ENCODE data around the gene STARD3NL.
"Not testable (repeated sequence)": the region's sequence is repeated elsewhere in the genome, so short reads cannot be mapped to it uniquely, and the experiment has no call there.

The STARD3NL gene

DNA sequence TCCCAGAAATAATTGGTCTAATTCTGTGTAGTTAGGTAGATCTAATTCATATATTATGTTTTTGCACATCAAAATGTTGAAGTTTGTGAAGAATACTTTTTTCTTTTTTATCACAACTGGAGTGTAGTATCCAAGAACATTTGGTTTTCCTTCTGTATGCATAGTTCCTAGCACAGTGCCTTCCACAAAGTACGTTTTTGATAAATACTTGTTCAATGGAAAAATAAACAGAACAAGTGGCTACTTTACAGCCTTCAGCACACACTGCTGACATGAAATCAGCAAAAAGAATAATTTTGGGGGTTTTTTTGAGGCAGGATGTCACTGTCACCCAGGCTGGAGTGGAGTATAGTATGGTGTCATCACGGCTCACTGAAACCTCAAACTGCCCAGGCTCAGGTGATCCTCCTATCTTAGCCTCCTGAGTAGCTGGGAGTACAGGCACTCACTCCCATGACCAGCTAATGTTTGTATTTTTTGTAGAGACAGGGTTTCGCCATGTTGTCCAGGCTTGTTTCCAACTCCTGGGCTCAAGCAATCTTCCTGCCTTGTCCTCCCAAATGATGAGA lies 67.4 kb downstream of the STARD3NL start:
- Histone ChIP-seq H3K27ac (ENCODE audit: low read depth, low read length) (no peak overlapping the region), H3K36me3 (ENCODE audit: control insufficient read depth, insufficient read depth, low read length) (no peaks in the 10 kb centered on the region), H3K9me3 (ENCODE audit: control insufficient read depth, insufficient read depth, low read depth, low read length) (no peaks in the 10 kb centered on the region), H3K4me3 (ENCODE audit: low read depth, low read length) (no peak overlapping the region), H3K27me3 (ENCODE audit: control insufficient read depth, insufficient read depth, low read length) (no peaks in the 10 kb centered on the region), H3K4me1 (ENCODE audit: control insufficient read depth, insufficient read depth, low read length) (no peaks in the 10 kb centered on the region), H3K9ac (ENCODE audit: low read length) (no peak overlapping the region)

DNA sequence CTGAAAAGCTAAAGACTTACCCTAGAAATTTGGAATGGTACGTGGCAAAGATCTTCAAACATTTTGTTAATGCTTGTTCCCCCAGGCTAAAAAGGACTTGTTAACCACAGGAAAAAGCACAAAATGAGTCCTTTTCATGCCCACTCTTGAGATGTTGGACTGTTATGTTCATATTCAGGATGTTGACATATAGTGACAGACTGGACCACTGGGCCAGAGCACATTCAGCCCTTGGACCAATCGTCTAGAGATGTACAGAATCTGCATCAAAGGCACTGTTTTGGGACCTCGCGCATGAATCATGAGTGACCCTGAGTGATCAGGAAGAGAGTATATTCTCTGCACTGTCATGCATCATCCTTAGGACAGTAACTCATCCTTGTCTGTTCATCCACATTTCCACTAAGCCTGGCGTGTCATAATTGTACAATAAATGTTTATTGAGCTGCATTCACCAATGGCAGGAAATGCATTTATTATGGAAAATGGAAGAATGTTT lies 70.1 kb downstream of the STARD3NL start:
- no peaks in the 10 kb centered on the region for H3K27me3 ChIP-seq (ENCODE audit: control insufficient read depth, insufficient read depth, low read length)
- no peak overlapping the region for H3K4me3 ChIP-seq (ENCODE audit: low read depth, low read length)
- H3K4me1 ChIP-seq (ENCODE audit: control insufficient read depth, insufficient read depth, low read length): no peaks in the 10 kb centered on the region
- H3K27ac ChIP-seq (ENCODE audit: low read depth, low read length): no peak overlapping the region
- no peaks in the 10 kb centered on the region for H3K36me3 ChIP-seq (ENCODE audit: control insufficient read depth, insufficient read depth, low read length)
- no peak overlapping the region for H3K9ac ChIP-seq (ENCODE audit: low read length)
- H3K9me3 ChIP-seq (ENCODE audit: control insufficient read depth, insufficient read depth, low read depth, low read length): no peaks in the 10 kb centered on the region

DNA sequence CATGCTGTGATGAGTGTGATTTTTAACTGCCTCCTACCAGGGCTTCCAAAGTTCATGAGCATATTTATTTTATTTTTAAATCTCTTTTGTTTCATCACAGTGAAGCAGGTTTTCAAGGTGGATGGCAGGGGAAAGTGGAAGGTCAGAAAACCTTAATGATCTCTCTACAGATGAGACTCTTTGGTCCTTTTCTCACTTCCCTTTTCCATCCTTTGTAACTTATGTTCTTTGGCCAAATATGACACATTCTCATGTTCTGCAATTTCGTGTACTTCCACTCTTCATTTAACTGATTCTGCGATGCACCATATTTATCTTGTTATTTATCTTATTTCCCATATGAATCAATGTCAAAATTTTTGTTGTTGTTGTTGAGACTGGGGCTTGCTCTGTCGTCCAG lies 71.8 kb downstream of the STARD3NL start:
- H3K27me3 ChIP-seq (ENCODE audit: control insufficient read depth, insufficient read depth, low read length); H3K9ac ChIP-seq (ENCODE audit: low read length): not testable (repeated sequence)

DNA sequence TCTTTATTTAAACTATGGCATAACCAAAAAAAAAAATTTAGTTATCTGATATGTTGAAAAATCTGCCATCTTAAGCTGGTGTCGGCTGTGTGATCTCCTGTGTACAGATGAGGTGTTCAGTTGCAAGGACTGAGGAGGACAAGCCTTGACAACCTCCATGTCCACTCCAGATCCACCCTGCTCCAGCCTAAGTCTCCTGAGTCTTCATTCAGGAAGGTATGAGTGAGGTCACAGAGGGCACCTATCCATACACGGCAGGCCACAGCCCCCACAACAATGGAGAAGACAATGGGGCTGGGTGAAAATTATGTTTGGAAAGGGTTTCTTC lies 79.3 kb downstream of the STARD3NL start:
- no peak overlapping the region for H3K4me3 ChIP-seq (ENCODE audit: low read depth, low read length)
- H3K9me3 ChIP-seq (ENCODE audit: control insufficient read depth, insufficient read depth, low read depth, low read length): no peaks in the 10 kb centered on the region
- H3K4me1 ChIP-seq (ENCODE audit: control insufficient read depth, insufficient read depth, low read length): no peaks in the 10 kb centered on the region
- H3K36me3 ChIP-seq (ENCODE audit: control insufficient read depth, insufficient read depth, low read length): no peaks in the 10 kb centered on the region
- no peaks in the 10 kb centered on the region for H3K27me3 ChIP-seq (ENCODE audit: control insufficient read depth, insufficient read depth, low read length)
- no peak overlapping the region for H3K9ac ChIP-seq (ENCODE audit: low read length)
- no peak overlapping the region for H3K27ac ChIP-seq (ENCODE audit: low read depth, low read length)

More for the DNA sequence above, 71.8 kb downstream of the STARD3NL start:
- H3K27ac ChIP-seq (ENCODE audit: low read depth, low read length); H3K4me1 ChIP-seq (ENCODE audit: control insufficient read depth, insufficient read depth, low read length); H3K36me3 ChIP-seq (ENCODE audit: control insufficient read depth, insufficient read depth, low read length); H3K9me3 ChIP-seq (ENCODE audit: control insufficient read depth, insufficient read depth, low read depth, low read length); H3K4me3 ChIP-seq (ENCODE audit: low read depth, low read length): not testable (repeated sequence)

DNA sequence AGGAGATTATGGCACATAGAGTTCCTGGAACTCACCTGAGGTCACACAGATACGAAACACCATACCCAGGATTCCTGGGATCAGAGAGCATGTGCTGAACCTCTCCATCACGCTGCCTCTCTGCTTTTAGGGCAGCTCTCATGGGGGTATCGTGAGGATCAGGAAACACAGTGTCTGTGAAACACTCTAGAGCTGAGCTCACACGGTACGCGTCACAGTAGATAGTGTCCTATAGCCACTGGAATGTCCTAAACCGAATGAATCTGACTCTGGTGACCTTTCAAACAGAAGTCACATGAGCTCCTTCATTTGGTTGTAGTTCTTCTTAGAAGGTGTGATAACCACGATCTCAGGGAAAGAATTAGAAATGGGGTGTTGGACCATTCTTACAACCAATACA lies 81.1 kb downstream of the STARD3NL start:
- not testable (repeated sequence) for H3K4me3 ChIP-seq (ENCODE audit: low read depth, low read length); H3K4me1 ChIP-seq (ENCODE audit: control insufficient read depth, insufficient read depth, low read length); H3K9ac ChIP-seq (ENCODE audit: low read length); H3K27me3 ChIP-seq (ENCODE audit: control insufficient read depth, insufficient read depth, low read length); H3K9me3 ChIP-seq (ENCODE audit: control insufficient read depth, insufficient read depth, low read depth, low read length); H3K36me3 ChIP-seq (ENCODE audit: control insufficient read depth, insufficient read depth, low read length); H3K27ac ChIP-seq (ENCODE audit: low read depth, low read length)

DNA sequence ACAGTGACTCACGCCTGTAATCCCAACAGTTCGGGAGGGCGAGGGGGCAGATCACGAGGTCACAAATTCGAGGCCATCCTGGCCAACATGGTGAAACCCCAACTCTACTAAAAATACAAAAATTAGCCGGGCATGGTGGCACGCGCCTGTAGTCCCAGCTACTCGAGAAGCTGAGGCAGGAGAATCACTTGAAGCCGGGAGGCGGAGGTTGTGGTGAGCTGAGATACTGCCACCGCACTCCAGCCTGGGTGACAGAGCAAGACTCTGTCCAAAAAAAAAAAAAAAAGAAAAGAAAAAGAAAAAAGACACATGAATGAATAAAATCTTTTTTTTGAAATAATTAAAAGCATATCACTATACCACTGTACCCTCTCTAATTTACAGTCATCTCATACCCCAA lies 83.6 kb downstream of the STARD3NL start:
- not testable (repeated sequence) for H3K27ac ChIP-seq (ENCODE audit: low read depth, low read length)

DNA sequence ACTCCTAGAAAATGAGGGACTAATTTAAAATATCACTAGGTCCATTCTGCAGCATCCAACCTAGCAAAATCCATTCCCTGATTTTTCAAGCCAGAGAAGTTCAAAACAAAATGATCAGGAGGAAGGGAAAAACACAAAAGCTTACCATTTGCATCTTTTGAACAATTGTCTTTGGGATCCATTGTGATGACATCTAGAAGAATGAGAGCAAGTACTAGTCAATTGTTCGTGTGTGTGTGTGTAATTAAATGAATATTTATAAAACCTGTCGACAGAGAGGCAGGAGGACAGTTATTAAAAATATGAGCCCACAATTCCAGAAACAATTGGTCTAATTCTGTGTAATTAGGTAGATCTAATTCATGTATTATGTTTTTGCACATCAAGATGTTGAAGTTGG lies 84.0 kb downstream of the STARD3NL start:
- not testable (repeated sequence) for H3K36me3 ChIP-seq (ENCODE audit: control insufficient read depth, insufficient read depth, low read length); H3K4me3 ChIP-seq (ENCODE audit: low read depth, low read length); H3K27me3 ChIP-seq (ENCODE audit: control insufficient read depth, insufficient read depth, low read length); H3K27ac ChIP-seq (ENCODE audit: low read depth, low read length); H3K4me1 ChIP-seq (ENCODE audit: control insufficient read depth, insufficient read depth, low read length); H3K9ac ChIP-seq (ENCODE audit: low read length); H3K9me3 ChIP-seq (ENCODE audit: control insufficient read depth, insufficient read depth, low read depth, low read length)

More for the DNA sequence above, 83.6 kb downstream of the STARD3NL start:
- not testable (repeated sequence) for H3K36me3 ChIP-seq (ENCODE audit: control insufficient read depth, insufficient read depth, low read length); H3K4me1 ChIP-seq (ENCODE audit: control insufficient read depth, insufficient read depth, low read length); H3K9me3 ChIP-seq (ENCODE audit: control insufficient read depth, insufficient read depth, low read depth, low read length); H3K4me3 ChIP-seq (ENCODE audit: low read depth, low read length); H3K27me3 ChIP-seq (ENCODE audit: control insufficient read depth, insufficient read depth, low read length); H3K9ac ChIP-seq (ENCODE audit: low read length)

DNA sequence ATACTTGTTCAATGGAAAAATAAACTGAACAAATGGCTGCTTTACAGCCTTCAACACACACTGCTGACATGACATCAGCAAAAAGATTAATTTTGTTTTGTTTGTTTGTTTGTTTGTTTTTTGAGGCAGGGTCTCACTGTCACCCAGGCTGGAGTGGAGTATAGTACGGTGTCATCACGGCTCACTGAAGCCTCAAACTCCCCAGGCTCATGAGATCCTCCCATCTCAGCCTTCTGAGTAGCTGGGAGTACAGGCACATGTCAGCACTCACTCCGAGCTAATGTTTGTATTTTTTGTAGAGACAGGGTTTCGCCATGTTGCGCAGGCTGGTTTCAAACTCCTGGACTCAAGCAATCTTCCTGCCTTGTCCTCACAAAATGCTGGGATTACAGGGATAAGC lies 84.5 kb downstream of the STARD3NL start:
- no peaks in the 10 kb centered on the region for H3K36me3 ChIP-seq (ENCODE audit: control insufficient read depth, insufficient read depth, low read length)
- no peaks in the 10 kb centered on the region for H3K27me3 ChIP-seq (ENCODE audit: control insufficient read depth, insufficient read depth, low read length)
- H3K4me1 ChIP-seq (ENCODE audit: control insufficient read depth, insufficient read depth, low read length): no peaks in the 10 kb centered on the region
- H3K9me3 ChIP-seq (ENCODE audit: control insufficient read depth, insufficient read depth, low read depth, low read length): no peaks in the 10 kb centered on the region
- H3K4me3 ChIP-seq (ENCODE audit: low read depth, low read length): no peak overlapping the region
- no peak overlapping the region for H3K9ac ChIP-seq (ENCODE audit: low read length)
- no peak overlapping the region; the same call in 1 of the 2 replicates for H3K27ac ChIP-seq (ENCODE audit: low read depth, low read length)

DNA sequence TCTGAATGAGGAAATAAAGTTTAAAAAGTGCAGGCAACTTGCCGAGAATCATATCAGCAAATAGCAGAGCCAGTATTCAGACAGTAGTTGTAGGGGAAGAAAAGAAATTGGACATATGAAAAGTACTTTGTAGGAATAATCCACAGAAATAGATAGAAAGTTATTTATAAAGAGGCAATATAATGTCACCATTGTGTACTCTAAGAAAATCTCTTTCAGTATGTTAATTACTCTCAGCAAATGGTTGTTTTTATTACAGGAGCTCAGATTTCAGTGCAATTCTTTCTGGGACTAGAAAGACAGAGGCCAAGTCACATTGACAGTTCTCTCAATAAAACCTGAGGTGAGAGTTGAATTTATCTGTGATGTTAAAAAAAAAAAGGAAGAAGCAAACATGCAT lies 85.2 kb downstream of the STARD3NL start:
- not testable (repeated sequence) for H3K4me3 ChIP-seq (ENCODE audit: low read depth, low read length); H3K27me3 ChIP-seq (ENCODE audit: control insufficient read depth, insufficient read depth, low read length); H3K4me1 ChIP-seq (ENCODE audit: control insufficient read depth, insufficient read depth, low read length); H3K27ac ChIP-seq (ENCODE audit: low read depth, low read length); H3K9me3 ChIP-seq (ENCODE audit: control insufficient read depth, insufficient read depth, low read depth, low read length); H3K9ac ChIP-seq (ENCODE audit: low read length); H3K36me3 ChIP-seq (ENCODE audit: control insufficient read depth, insufficient read depth, low read length)

DNA sequence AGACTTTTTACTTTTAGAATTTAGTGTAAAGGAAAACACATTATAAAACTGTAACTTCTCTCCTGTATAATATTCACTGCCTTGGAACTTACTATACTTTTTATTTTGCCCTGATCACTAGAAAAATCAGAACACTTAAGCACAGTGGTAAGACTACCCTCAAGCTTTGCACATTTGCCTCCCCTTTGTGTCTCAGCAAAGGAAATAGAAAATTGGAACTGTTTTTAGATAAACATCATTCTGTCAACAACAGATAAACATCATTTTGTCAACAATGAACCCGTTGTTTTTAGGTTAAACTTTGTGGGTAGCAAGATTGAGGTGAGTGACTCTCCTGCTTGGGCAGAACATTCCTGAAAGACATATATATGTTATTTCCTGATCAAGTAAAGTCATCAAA lies 86.6 kb downstream of the STARD3NL start:
- H3K9ac ChIP-seq (ENCODE audit: low read length); H3K27me3 ChIP-seq (ENCODE audit: control insufficient read depth, insufficient read depth, low read length); H3K4me3 ChIP-seq (ENCODE audit: low read depth, low read length); H3K36me3 ChIP-seq (ENCODE audit: control insufficient read depth, insufficient read depth, low read length); H3K9me3 ChIP-seq (ENCODE audit: control insufficient read depth, insufficient read depth, low read depth, low read length); H3K4me1 ChIP-seq (ENCODE audit: control insufficient read depth, insufficient read depth, low read length); H3K27ac ChIP-seq (ENCODE audit: low read depth, low read length): not testable (repeated sequence)

DNA sequence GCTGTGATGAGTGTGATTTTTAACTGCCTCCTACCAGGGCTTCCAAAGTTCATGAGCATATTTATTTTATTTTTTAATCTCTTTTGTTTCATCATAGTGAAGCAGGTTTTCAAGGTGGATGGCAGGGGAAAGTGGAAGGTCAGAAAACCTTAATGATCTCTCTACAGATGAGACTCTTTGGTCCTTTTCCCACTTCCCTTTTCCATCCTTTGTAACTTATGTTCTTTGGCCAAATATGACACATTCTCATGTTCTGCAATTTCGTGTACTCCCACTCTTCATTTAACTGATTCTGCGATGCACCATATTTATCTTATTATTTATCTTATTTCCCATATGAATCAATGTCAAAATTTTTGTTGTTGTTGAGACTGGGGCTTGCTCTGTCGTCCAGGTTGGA lies 87.9 kb downstream of the STARD3NL start:
- not testable (repeated sequence) for H3K4me3 ChIP-seq (ENCODE audit: low read depth, low read length); H3K9ac ChIP-seq (ENCODE audit: low read length); H3K9me3 ChIP-seq (ENCODE audit: control insufficient read depth, insufficient read depth, low read depth, low read length); H3K4me1 ChIP-seq (ENCODE audit: control insufficient read depth, insufficient read depth, low read length); H3K27ac ChIP-seq (ENCODE audit: low read depth, low read length); H3K36me3 ChIP-seq (ENCODE audit: control insufficient read depth, insufficient read depth, low read length); H3K27me3 ChIP-seq (ENCODE audit: control insufficient read depth, insufficient read depth, low read length)

DNA sequence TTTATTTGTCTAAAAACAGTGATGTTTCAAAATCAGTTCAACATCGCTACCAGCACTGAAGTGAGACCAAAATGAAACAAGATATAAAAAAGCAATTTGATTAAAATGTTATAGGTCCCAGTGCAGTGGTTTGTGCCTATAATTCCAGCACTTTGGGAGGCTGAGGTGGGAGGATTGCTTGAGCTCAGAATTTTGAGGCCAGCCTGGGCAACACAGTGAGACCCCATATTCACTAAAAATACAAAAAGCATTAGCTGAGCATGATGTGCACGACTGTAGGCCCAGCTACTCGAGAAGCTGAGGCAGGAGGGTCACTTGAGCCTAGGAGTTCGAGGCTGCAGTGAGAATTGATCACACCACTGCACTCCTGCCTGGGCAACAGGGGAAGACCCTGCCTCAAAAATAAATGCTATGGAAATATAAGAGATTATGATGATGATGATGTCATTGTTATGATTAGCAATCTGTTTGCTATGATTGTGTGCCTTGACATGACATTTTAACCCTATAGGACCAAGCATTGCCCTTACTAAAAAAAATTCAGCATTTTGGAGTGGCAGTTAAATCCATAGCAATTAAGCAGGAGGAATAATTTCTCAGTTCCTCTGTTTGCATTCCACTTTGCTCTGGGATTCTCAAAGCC lies 91.8 kb downstream of the STARD3NL start:
- not testable (repeated sequence) for H3K27ac ChIP-seq (ENCODE audit: low read depth, low read length); H3K9me3 ChIP-seq (ENCODE audit: control insufficient read depth, insufficient read depth, low read depth, low read length); H3K4me1 ChIP-seq (ENCODE audit: control insufficient read depth, insufficient read depth, low read length); H3K4me3 ChIP-seq (ENCODE audit: low read depth, low read length); H3K9ac ChIP-seq (ENCODE audit: low read length); H3K27me3 ChIP-seq (ENCODE audit: control insufficient read depth, insufficient read depth, low read length); H3K36me3 ChIP-seq (ENCODE audit: control insufficient read depth, insufficient read depth, low read length)

Data from HUES6 (cell line).